ENCODE results near the gene RYK.

Gene RYK

DNA sequence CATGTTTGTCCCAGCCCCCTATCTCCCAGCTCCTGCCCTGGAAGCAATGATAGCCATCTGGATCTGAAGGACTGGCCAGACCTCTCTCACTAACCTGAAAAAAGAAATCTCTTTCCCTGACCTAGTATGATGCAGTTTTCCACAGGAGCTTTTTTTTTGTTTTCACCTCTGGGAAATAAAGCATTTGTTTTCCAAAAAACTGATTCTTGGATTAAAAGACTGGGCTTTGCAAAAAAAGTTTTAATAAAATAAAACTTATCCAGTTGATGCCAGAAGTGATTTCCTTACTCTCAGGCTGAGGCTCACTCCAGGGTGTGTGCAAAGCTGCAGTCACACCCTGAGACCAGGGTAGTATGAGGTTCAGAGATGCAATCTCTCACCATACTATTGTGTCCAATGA is 104.0 kb downstream of the RYK start:
- no peak for DNase-seq

DNA sequence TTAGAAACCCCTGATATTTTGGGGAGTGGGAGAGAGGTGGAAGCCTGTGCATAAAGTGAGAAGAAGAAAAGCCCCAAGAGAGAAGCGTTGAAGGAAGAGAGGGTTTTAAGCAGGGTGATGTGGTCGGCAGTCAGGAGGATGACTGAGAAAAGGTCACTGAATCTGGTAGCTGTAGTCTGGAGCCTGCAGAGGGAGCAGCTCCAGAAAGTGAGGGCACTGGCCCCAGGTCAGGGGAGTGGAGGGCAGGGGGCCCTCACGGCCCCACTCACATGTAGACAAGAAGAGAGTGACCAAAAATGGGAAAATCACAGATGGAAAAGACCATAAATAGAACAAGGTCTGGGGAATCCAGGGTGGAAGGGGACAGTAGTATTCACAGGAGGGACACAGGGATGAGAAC is 105.5 kb downstream of the RYK start:
- no peak for DNase-seq

DNA sequence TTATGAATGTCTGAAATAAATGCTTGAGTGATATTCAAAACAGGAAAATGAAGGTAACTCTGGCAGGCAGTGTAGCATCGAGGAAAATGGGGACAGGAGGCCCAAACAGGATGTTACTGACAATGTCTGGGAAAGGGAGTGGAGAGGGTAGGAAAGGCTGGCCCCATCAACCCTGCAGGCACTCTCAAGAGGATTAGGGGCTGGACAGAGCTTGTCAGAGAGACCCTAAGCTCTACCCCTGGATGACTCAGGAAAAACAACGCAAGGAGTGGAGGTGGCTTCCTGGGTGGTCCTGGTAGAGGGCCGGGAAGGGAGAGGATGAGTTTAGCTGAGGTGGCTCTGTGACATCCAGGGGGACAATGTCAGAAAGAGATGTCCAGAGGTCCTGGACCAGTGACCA is 106.0 kb downstream of the RYK start:
- DNase-seq: no peak

DNA sequence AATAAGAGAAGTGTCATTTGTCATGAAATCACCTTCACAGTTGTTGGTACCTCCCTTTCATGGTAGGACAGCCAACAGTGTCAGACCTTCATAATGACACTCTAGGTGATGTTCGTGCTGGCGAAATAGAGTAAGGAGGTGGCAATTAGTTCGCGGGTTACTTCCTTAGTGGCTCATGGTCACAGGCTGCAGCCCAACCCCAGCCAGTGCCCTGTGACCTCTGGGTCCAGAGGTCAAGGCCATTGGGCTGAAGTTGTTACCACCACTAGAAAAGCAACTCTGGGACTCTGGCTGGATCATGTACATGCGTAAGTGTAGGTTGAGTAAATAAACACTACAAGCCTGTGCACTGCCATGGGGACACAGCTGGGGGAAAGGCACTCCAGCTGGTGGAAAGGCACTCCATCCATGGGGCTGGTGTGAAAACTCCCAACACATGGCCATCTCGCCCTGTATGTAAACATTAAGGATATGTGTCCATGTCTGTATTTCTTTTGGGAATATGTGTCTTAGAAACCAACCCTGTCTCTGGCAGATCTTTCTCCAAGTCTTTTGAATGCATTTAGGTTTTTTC is 106.7 kb downstream of the RYK start:
- DNase-seq: no peak

DNA sequence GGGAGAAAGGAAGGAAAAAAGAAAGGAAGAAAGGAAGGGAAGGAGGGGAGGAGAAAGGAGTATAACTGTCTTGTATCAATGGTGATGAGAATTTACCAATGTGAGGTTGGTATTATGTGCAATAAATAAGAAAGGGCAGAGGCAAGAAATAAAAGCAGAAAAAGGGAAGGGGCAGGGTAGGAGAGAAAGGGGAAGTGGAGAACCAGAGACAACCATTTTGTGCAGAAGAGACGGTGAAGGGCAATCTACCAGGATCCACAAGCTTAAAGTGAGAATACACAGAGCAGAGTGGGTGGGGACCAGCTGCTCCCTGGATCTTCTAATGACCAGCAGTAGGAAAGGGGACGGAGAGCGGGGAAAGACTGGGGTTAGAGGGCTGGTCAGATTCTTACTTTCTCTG is 114.1 kb downstream of the RYK start:
- DNase-seq: no peak

DNA sequence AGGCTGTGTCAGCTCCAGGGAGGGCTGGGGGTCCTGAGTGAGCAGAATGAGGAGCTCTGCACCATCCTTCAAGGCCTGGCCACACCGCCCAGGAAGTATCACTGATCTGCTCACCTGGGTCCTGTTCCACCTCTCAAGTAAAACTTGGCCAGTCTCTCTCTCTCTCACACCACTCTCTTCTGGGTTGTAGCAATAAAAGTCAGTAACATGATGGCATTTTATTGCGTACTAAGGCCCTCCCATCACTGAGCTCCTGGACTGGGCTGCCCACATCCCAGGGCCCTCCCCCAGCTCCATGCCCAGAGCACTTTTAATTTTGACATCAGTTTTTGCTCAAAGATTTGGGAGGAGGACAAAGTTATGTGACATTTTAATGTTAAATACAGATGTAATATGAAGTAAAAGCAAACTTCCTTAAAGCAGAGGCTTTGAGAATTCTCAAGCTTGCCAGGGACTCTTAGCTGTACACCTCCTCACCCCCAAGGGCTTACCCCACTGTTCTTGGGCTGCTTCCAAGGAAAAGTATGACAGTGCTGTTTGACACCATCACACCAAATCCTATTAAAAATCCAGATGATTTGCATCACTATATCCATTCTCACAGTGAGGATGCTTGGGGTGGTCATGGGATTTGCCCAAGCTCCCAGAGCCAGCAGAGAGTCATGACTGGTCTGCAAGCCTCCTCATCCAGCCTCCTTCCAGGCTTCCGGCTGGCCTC is 115.8 kb downstream of the RYK start:
- DNase-seq: no peak

DNA sequence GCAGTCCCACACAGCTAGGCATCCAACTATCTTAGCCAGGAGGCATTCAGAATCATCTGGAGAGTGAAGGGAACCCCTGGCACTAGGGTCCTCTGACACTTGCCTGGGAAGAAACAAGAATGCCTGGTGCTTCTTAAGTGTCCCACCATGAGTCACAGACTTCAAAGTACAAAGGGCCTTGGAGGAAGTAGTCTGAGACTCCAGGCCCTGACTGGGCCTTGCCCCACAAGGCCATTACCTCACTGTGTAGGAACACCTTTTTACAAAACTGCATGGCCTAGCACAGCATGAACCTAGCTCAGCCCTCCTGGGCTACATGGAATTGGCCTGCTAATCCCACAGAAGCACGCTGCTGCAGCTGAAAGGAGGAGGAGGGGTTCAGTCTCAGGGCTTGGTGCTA is 116.4 kb downstream of the RYK start:
- no peak for DNase-seq

DNA sequence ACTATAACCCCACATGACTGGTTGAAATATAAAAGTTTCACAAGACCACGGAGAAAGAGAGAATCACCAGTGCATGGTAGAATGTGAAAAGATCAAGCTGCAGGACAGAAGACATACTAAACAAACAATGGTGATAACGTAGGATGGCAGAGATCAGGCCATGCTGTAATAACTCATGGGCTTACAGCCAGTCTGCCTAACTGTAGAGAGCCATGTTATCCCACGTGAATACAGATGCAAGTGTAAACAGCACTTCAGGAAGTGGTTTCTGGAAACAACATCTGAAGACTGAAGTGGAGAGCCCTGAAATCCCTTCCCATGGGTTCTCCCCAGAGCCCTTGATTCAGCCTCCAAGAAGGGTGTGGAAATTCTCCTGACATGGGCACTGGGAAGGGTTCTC is 117.7 kb downstream of the RYK start:
- DNase-seq: no peak

DNA sequence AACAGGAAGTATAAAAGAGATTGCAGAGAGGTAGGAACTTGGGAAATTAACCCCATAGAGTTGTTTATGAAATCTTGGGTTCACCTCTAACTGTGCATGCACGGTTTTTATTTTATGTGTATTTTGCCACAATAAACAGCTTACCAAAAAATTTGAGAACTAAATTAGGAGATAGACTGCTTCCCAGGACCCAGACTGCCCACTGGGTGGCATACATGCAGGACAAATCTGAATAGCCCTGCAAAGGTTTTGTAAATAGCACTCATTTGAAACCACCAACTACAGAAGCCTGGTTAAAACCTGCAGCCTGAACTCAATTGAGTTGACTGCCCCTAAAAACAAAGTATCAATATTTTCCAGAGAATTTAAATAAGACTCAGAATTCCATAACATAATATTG is 124.5 kb downstream of the RYK start:
- DNase-seq: no peak

DNA sequence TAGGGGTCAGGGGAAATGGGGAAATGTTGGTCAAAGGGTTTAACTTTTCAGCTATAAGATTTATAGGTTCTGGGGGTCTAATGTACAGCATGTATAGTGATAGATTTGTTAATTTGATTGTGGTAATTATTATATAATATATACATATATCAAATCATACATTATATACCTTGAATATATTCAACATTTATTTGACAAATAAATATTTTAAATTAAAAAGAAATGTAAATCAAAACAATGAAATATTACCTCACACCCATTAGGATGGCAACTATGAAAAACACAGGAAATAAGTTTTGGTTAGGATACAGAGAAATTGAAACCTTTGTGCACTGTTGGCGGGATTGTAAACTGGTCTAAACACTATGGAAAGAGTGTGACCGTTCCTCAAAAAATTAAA is 135.9 kb downstream of the RYK start:
- DNase-seq: no peak

DNA sequence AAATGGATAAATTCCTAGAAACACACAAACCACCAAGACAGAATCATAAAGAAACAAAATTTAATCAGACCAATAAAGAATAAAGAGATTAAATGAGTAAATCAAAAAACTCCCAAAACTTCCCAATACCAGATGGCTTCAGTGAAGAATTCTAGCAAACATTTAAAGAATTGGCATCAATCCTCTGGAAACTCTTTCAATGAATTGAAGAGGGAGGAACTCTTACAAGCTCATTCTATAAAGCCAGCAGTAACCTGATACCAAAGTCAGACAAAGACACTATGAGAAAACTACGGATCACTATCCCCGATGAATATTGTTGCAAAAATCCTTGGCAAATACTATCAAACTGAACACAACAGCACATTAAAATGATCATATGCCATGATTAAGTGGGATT is 139.0 kb downstream of the RYK start:
- DNase-seq: no peak

DNA sequence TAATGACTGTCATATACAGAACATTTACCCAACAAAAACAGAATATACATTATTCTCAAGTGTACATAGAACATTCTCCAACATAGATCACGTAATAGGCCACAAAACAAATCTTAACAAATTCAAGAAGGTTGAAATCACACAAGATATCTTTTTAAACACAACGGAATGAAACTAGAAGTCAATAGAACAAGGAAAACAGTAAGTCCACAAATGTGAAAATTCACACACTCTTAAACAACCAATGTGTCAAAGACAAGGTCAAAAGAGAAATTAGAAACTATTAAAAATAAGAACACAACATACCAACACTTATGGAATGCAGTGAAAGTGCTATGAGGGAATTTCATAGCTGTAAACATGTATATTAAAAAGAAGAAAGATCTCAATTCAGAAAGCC is 139.7 kb downstream of the RYK start:
- no peak for DNase-seq

Measured in CD4-positive, alpha-beta T cell treated with Interleukin-10 for 1 hour (primary cell).